IMR-90 (cell line): Measurements from ENCODE around the gene STK10. TPM values are rescaled to one million over a fixed set of nuclear protein-coding genes. Genes with fewer than 3 reads are reported as not detected.

Source experiments
- ATAC-seq: fragments of 200-7000 bp; cut with Tn5 transposase; 2 replicates; pipeline ENCODE4 v1.9.1; 2020; ENCODE audit warnings: low read depth, mild to moderate bottlenecking, moderate library complexity
- BruUV-seq: library from RNA; stranded (reverse); fragments of 400-500 nt; replicated peaks from 2 replicates; lab custom pipeline; 2021; lab: Mats Ljungman, UMichigan
- CTCF ChIA-PET: fragments of 300-600 bp; formaldehyde crosslinking; extraction: SDS; loops from one replicate; lab custom pipeline; 2021; ENCODE audit warnings: antibody characterized with exemption; lab: Yijun Ruan, JAX
- POLR2A ChIA-PET: fragments of 300-600 bp; sonication (Branson Sonifier 250); formaldehyde crosslinking; loops from one replicate; lab custom pipeline; 2022; ENCODE audit warnings: antibody characterized with exemption; ENCODE audit not compliant: unreplicated experiment; lab: Charles Lee
- DNase-seq: peaks from one replicate; pipeline ENCODE4 v3.0.0; 2013
- H2AFZ ChIP-seq: replicated peaks from 2 replicates; pipeline ENCODE3; 2013; ENCODE audit warnings: low read length, mild to moderate bottlenecking; ENCODE audit not compliant: poor library complexity
- H2AK5ac ChIP-seq: 2 replicates; pipeline ENCODE4 v1.6.1; 2013; ENCODE audit warnings: low read depth, low read length, inconsistent platforms
- H2AK9ac ChIP-seq: replicated peaks from 2 replicates; pipeline ENCODE3; 2013; ENCODE audit warnings: mild to moderate bottlenecking, low read depth, low read length, moderate library complexity; ENCODE audit not compliant: poor library complexity
- H2BK120ac ChIP-seq: 2 replicates; pipeline ENCODE4 v1.6.1; 2013; ENCODE audit warnings: low read depth, low read length, inconsistent platforms
- H2BK15ac ChIP-seq: 3 replicates; pipeline ENCODE4 v1.6.1; 2013; ENCODE audit warnings: low read depth, low read length, inconsistent platforms
- H2BK20ac ChIP-seq: 2 replicates; pipeline ENCODE4 v1.6.1; 2013; ENCODE audit warnings: low read depth, mild to moderate bottlenecking, inconsistent platforms, low read length, moderate library complexity
- H2BK5ac ChIP-seq: 2 replicates; pipeline ENCODE4 v1.6.1; 2013; ENCODE audit warnings: mild to moderate bottlenecking, low read depth, low read length, inconsistent platforms; ENCODE audit not compliant: poor library complexity, severe bottlenecking
- H3K14ac ChIP-seq: replicated peaks from 2 replicates; pipeline ENCODE4 v1.6.1; 2013; ENCODE audit warnings: low read depth, low read length, inconsistent platforms
- H3K18ac ChIP-seq: 2 replicates; pipeline ENCODE4 v1.6.1; 2013; ENCODE audit warnings: low read depth, low read length, control low read depth
- H3K23ac ChIP-seq: 2 replicates; pipeline ENCODE4 v1.6.1; 2013; ENCODE audit warnings: low read depth, low read length, inconsistent platforms
- H3K27ac ChIP-seq: 2 replicates; pipeline ENCODE4 v1.5.1; 2013; ENCODE audit warnings: mild to moderate bottlenecking, control low read depth, low read length; ENCODE audit not compliant: insufficient read depth
- H3K27me3 ChIP-seq: 2 replicates; pipeline ENCODE4 v1.6.1; 2013; ENCODE audit warnings: low read length; ENCODE audit not compliant: control insufficient read depth, insufficient read depth
- H3K36me3 ChIP-seq: 2 replicates; pipeline ENCODE4 v1.6.1; 2013; ENCODE audit warnings: low read length, mixed read lengths; ENCODE audit not compliant: control insufficient read depth, insufficient read depth
- H3K4ac ChIP-seq: 2 replicates; pipeline ENCODE4 v1.6.1; 2013; ENCODE audit warnings: low read depth, low read length, inconsistent platforms
- H3K4me1 ChIP-seq: 2 replicates; pipeline ENCODE4 v1.6.1; 2013; ENCODE audit warnings: low read length, mixed read lengths; ENCODE audit not compliant: control insufficient read depth, insufficient read depth
- H3K4me2 ChIP-seq: 2 replicates; pipeline ENCODE4 v1.6.1; 2013; ENCODE audit warnings: low read depth, mild to moderate bottlenecking, control low read depth, low read length, moderate library complexity
- H3K4me3 ChIP-seq: 2 replicates; pipeline ENCODE4 v1.5.1; 2013; ENCODE audit warnings: low read depth, mild to moderate bottlenecking, control low read depth, low read length, moderate library complexity; ENCODE audit not compliant: insufficient read depth
- H3K56ac ChIP-seq: 2 replicates; pipeline ENCODE4 v1.6.1; 2013; ENCODE audit warnings: low read length, inconsistent platforms; ENCODE audit not compliant: insufficient read depth; ENCODE audit errors: extremely low read depth
- H3K79me1 ChIP-seq, 2 experiments: 2 replicates each; pipeline ENCODE4 v1.6.1; 2013; ENCODE audit warnings: low read length in 2 of 2, inconsistent platforms in 1 of 2, low read depth in 1 of 2
- H3K9ac ChIP-seq: 2 replicates; pipeline ENCODE4 v1.6.1; 2013; ENCODE audit warnings: low read depth, low read length, control low read depth
- H3K9me1 ChIP-seq: 2 replicates; pipeline ENCODE4 v1.6.1; 2013; ENCODE audit warnings: low read length, inconsistent platforms; ENCODE audit not compliant: insufficient read depth
- H3K9me3 ChIP-seq: 2 replicates; pipeline ENCODE4 v1.6.1; 2013; ENCODE audit warnings: low read length; ENCODE audit not compliant: control insufficient read depth, insufficient read depth
- H4K20me1 ChIP-seq: 2 replicates; pipeline ENCODE4 v1.6.1; 2013; ENCODE audit warnings: low read length, inconsistent platforms; ENCODE audit not compliant: insufficient read depth
- H4K5ac ChIP-seq: 2 replicates; pipeline ENCODE4 v1.6.1; 2013; ENCODE audit warnings: mild to moderate bottlenecking, low read depth, low read length, control low read depth
- H4K8ac ChIP-seq, 2 experiments: 2 replicates each; pipeline ENCODE4 v1.6.1; 2013; ENCODE audit warnings: low read depth in 2 of 2, low read length in 2 of 2, control low read depth in 1 of 2, inconsistent platforms in 1 of 2
- H4K91ac ChIP-seq: 2 replicates; pipeline ENCODE4 v1.6.1; 2013; ENCODE audit warnings: low read depth, low read length, inconsistent platforms; ENCODE audit not compliant: insufficient read depth
- CEBPB ChIP-seq: IDR thresholded peaks from 2 replicates; pipeline ENCODE4 v1.6.1; 2012; ENCODE audit warnings: low read depth, low read length, improper control_type of control experiment
- NFE2L2 ChIP-seq: fragments of 150-350 bp; IDR thresholded peaks from 2 replicates; pipeline ENCODE4 v1.6.1; 2016; ENCODE audit warnings: low read depth, mild to moderate bottlenecking, low read length
- WGBS, 2 experiments: methylation state at CpG; one replicate each; pipeline versions ENCODE4 v1.1.5 to v1.1.7; 2013; ENCODE audit warnings: missing lambda C conversion rate in 2 of 2; ENCODE audit not compliant: insufficient read length in 1 of 2; ENCODE audit errors: extremely low coverage in 2 of 2; 5-methylcytosine and 5-hydroxymethylcytosine counted together
- dilution Hi-C: fragments of 300-500 bp; cut with HindIII; formaldehyde crosslinking; loops from one replicate; pipeline ENCODE4 v1.14.3; 2018; ENCODE audit warnings: low sequenced_read_pairs; ENCODE audit not compliant: unreplicated experiment
- in situ Hi-C: fragments of 300-500 bp; cut with MboI; formaldehyde crosslinking; loops from 3 replicates; pipeline ENCODE4 v1.14.3; 2019; ENCODE audit warnings: low sequenced_read_pairs, inconsistent platforms, mixed read lengths
- intact Hi-C: fragments of 100-400 bp; cut with micrococcal nuclease; formaldehyde crosslinking; loops from 2 replicates; pipeline ENCODE4 v1.10.0; 2022
- polyA plus RNA-seq, 3 experiments: library from polyadenylated mRNA; depleted of rRNA; stranded (reverse); fragments of >200 nt; gene quantifications; 2 replicates each; pipeline ENCODE4 v1.2.3, GENCODE V29; 2012; ENCODE audit warnings: low replicate concordance in 1 of 3
- total RNA-seq: library from RNA; depleted of rRNA; stranded (reverse); fragments of >200 nt; gene quantifications from 2 replicates; pipeline ENCODE4 v1.2.3, GENCODE V29; 2012

The STK10 gene
- total and polyA plus RNA-seq, 2 of the 4 experiments (the other 2 are of a cell fraction), result 15.4 to 18.5 TPM

DNA sequence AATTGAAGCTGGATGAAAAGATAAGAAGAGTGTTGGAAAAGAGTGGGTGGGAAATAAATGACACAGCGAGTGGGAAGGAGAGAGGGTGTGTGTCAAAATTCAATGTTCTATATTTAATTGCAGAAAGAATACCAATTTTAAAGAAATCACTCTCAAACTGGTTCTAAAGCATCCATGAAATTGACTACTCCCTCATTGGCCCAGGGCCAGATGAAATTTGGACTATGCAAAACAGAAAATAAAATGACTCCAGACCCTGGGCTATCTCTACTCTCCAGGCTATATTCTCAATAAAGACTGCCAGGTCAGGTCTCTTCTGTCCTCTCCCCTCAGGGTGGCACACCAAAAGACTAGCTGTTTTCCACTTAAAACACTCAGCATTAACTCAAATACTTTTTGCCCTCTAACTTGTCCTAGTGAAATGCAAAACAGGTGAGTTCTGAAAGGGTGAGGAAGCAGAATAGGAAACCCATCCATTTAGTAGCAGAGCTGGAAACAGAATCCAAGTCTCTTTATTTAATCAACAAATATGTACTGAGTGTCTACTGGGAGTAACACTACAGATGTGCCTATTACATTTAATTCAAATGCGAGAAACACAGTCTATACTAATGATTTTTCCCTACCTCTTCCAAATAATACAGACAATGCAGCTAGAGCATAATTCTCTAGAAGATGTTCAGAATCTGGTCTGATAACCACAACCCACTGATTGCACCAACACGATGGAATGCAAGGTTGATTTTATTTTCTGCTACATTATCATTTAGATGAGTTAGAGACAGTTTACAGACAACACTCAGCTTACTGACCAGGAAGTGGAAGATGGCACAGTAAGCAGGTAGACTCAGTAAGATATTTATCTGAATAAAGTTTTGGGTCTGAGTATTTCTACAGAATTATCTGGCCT, 48.1 kb upstream of the STK10 start:
- H3K9me1 ChIP-seq, result peaks cover 7% of the 10 kb centered on the region; the same call in 1 of the 2 replicates
- ATAC-seq, result peak; percentile 61
- H3K4ac ChIP-seq, result no peak overlapping the region
- H3K56ac ChIP-seq, result no peak overlapping the region
- in situ Hi-C loops (no loop called here), dilution Hi-C loops (no loop called here), intact Hi-C loops (loop anchor here (5.0 kb wide), 1 partner anchor 41 kb away; no protein-coding TSS in a partner anchor)
- H4K20me1 ChIP-seq, result peaks cover 30% of the 10 kb centered on the region; the same call in 1 of the 2 replicates
- H3K4me1 ChIP-seq, result peaks cover 11% of the 10 kb centered on the region
- no peak overlapping the region for H2AK9ac ChIP-seq
- no peak overlapping the region for H2BK20ac ChIP-seq
- no peak overlapping the region for H2BK120ac ChIP-seq
- H3K9ac ChIP-seq, result no peak overlapping the region
- 100% methylated on average over 1 of the region's 3 CpGs; no CpG with 5 or more reads in 1 of the 2 experiments for WGBS, 2 experiments
- DNase-seq, result peak; percentile 36
- no peak overlapping the region for H4K91ac ChIP-seq
- H2AFZ ChIP-seq, result no peak overlapping the region
- H3K4me3 ChIP-seq, result no peak overlapping the region
- no peak overlapping the region for H3K27ac ChIP-seq
- no peak overlapping the region for H3K4me2 ChIP-seq
- ChIA-PET POLR2A (no interaction called here), CTCF (interaction anchor here (1.0 kb wide), 1 partner anchor 15 kb away, joined by 3 read pairs; no protein-coding TSS in a partner anchor)
- H2BK15ac ChIP-seq, result no peak overlapping the region
- no peaks in the 10 kb centered on the region for H3K9me3 ChIP-seq
- H2AK5ac ChIP-seq, result no peak overlapping the region
- H3K23ac ChIP-seq, result 0 out of 2 replicates have a peak overlapping the region, but pooled peaks have one; percentile 7
- no peak overlapping the region for H4K8ac ChIP-seq
- no peak overlapping the region for H3K18ac ChIP-seq
- no peak overlapping the region for H3K14ac ChIP-seq
- BruUV-seq, result no TSS peak
- TF ChIP-seq CEBPB (peak; percentile 54; the same call in 1 of the 2 replicates), NFE2L2 (no peak)
- H3K79me1 ChIP-seq, result peaks cover 20 to 59% of the 10 kb centered on the region in 2 experiments
- no peaks in the 10 kb centered on the region for H3K27me3 ChIP-seq
- H4K5ac ChIP-seq, result no peak overlapping the region
- H2BK5ac ChIP-seq, result no peak overlapping the region
- peaks cover 9% of the 10 kb centered on the region for H3K36me3 ChIP-seq
